K562 (cell line): ENCODE results near the gene ITGB1BP2. TPM values are rescaled to one million over a fixed set of nuclear protein-coding genes. Genes with fewer than 3 reads are reported as not detected.

ENCODE experiments used
- ATAC-seq: fragments of 200-7000 bp; cut with Tn5 transposase; 3 replicates; pipeline ENCODE4 v1.9.1; 2020; ENCODE audit warnings: moderate library complexity
- BruUV-seq: library from RNA; stranded (reverse); fragments of 400-500 nt; replicated peaks from 2 replicates; lab custom pipeline; 2021; lab: Mats Ljungman, UMichigan
- CTCF ChIA-PET: fragments of 300-600 bp; formaldehyde crosslinking; extraction: SDS; loops from one replicate; lab custom pipeline; 2021; ENCODE audit warnings: low intra/inter-chr PET ratio; lab: Yijun Ruan, JAX
- POLR2A ChIA-PET: fragments of 300-600, 350-650 bp; sonication (Branson Sonifier 250); formaldehyde crosslinking; extraction: SDS; loops from one replicate; lab custom pipeline; 2021; ENCODE audit warnings: antibody characterized with exemption, inconsistent platforms; lab: Yijun Ruan, JAX
- DNase-seq, 4 experiments: peaks; one replicate each; pipeline versions ENCODE4 v3.0.0 to v3.0.0-alpha.2; 2011 to 2018; ENCODE audit warnings: low spot score in 3 of 4, mixed read lengths in 3 of 4; ENCODE audit errors: extremely low read depth in 1 of 4
- FAIRE-seq: peaks from 2 replicates; lab custom pipeline; 2011; peaks lifted over from hg19 to GRCh38; lab: Jason Lieb, UNC
- H2AFZ ChIP-seq: 2 replicates; pipeline ENCODE4 v1.6.0; 2011; ENCODE audit warnings: low read depth, low read length, control low read depth, inconsistent platforms
- H3K27ac ChIP-seq: fragments of 200-600 bp; 3 replicates; pipeline ENCODE4 v1.8.0; 2011; ENCODE audit warnings: low read depth, mild to moderate bottlenecking, control low read depth, inconsistent platforms, low read length, moderate library complexity, mixed read lengths; ENCODE audit errors: extremely low read depth
- H3K27me3 ChIP-seq, 2 experiments: fragments of 300-600 bp in 1 of 2; 2 replicates in 1 of 2; 3 replicates in 1 of 2; pipeline versions ENCODE4 v1.6.0 to v1.8.0; 2011; ENCODE audit warnings: inconsistent platforms in 2 of 2, low read length in 2 of 2, mild to moderate bottlenecking in 1 of 2, mixed read lengths in 1 of 2, moderate library complexity in 1 of 2; ENCODE audit not compliant: control insufficient read depth in 2 of 2, insufficient read depth in 2 of 2
- H3K36me3 ChIP-seq: fragments of 300-600 bp; 3 replicates; pipeline ENCODE4 v1.8.0; 2011; ENCODE audit warnings: mild to moderate bottlenecking, low read length, inconsistent platforms; ENCODE audit not compliant: control insufficient read depth, insufficient read depth
- H3K4me1 ChIP-seq, 2 experiments: fragments of 200-600 bp in 1 of 2; replicated peaks in 1 of 2; 2 replicates in 1 of 2; 3 replicates in 1 of 2; pipeline versions ENCODE4 v1.5.1 to v1.8.0; 2011; ENCODE audit warnings: inconsistent platforms in 2 of 2, low read length in 2 of 2, mild to moderate bottlenecking in 1 of 2, mixed read lengths in 1 of 2, moderate library complexity in 1 of 2; ENCODE audit not compliant: control insufficient read depth in 2 of 2, insufficient read depth in 2 of 2
- H3K4me2 ChIP-seq: 2 replicates; pipeline ENCODE4 v1.6.1; 2011; ENCODE audit warnings: low read length, control low read depth, inconsistent platforms, mixed read lengths; ENCODE audit not compliant: insufficient read depth
- H3K4me3 ChIP-seq: fragments of 200-600 bp; sonication (generic), shearing (Covaris generic); 2 replicates; pipeline ENCODE4 v1.5.1; 2016; ENCODE audit warnings: control low read depth, inconsistent platforms
- H3K79me2 ChIP-seq: fragments of 200-600 bp; 3 replicates; pipeline ENCODE4 v1.8.0; 2011; ENCODE audit warnings: low read length, inconsistent platforms; ENCODE audit not compliant: control insufficient read depth, insufficient read depth
- H3K9ac ChIP-seq, 2 experiments: 2 replicates each; pipeline versions ENCODE4 v1.6.0 to v1.6.1; 2011; ENCODE audit warnings: low read depth in 2 of 2, low read length in 2 of 2, control low read depth in 1 of 2, inconsistent platforms in 1 of 2, mild to moderate bottlenecking in 1 of 2, mixed read lengths in 1 of 2; ENCODE audit not compliant: insufficient read depth in 1 of 2
- H3K9me1 ChIP-seq: one replicate; pipeline ENCODE4 v1.6.0; 2011; ENCODE audit warnings: inconsistent platforms, mild to moderate bottlenecking, low read length, moderate library complexity; ENCODE audit not compliant: control insufficient read depth, insufficient read depth
- H3K9me3 ChIP-seq: replicated peaks from 2 replicates; pipeline ENCODE4 v1.5.1; 2011; ENCODE audit warnings: low read depth, low read length, inconsistent platforms; ENCODE audit not compliant: control insufficient read depth, insufficient read depth
- H4K20me1 ChIP-seq: replicated peaks from 2 replicates; pipeline ENCODE4 v1.6.1; 2011; ENCODE audit warnings: low read length, inconsistent platforms, mixed read lengths; ENCODE audit not compliant: control insufficient read depth, insufficient read depth
- EGR1 ChIP-seq: fragments of 450-650 bp; conservative IDR thresholded peaks from 2 replicates; pipeline ENCODE4 v1.6.1; 2017; ENCODE audit warnings: mild to moderate bottlenecking
- HDAC1 ChIP-seq, 2 experiments: fragments of 450-650 bp; IDR thresholded peaks; 2 replicates each; pipeline ENCODE4 v1.6.1; 2016 to 2017; ENCODE audit warnings: inconsistent platforms in 1 of 2, mild to moderate bottlenecking in 1 of 2, moderate library complexity in 1 of 2
- KDM1A ChIP-seq, 2 experiments: fragments of 450-650 bp; IDR thresholded peaks; 2 replicates each; pipeline ENCODE4 v1.6.1; 2016; ENCODE audit warnings: mild to moderate bottlenecking in 2 of 2
- OTX1 ChIP-seq: fragments of 450-650 bp; formaldehyde crosslinking; IDR thresholded peaks from 2 replicates; pipeline ENCODE4 v1.4.0; 2022; ENCODE audit warnings: mild to moderate bottlenecking
- PHF8 ChIP-seq: fragments of 200-600 bp; sonication (generic); IDR thresholded peaks from 2 replicates; pipeline ENCODE4 v1.6.1; 2012; ENCODE audit warnings: mixed run types, mild to moderate bottlenecking, inconsistent platforms, low read length, moderate library complexity, borderline replicate concordance
- SETDB1 ChIP-seq: IDR thresholded peaks from one replicate; pipeline ENCODE4 v1.6.1; 2012; ENCODE audit warnings: low read length, control low read depth, inconsistent platforms
- SP1 ChIP-seq: sonication (generic); formaldehyde crosslinking; IDR thresholded peaks from 2 replicates; pipeline ENCODE4 v1.8.1; 2022; ENCODE audit warnings: mild to moderate bottlenecking, missing genetic modification reagents
- TFAM ChIP-seq: fragments of 250-450 bp; sonication (Bioruptor Pico); conservative IDR thresholded peaks from 2 replicates; pipeline ENCODE4 v1.5.0; 2021; ENCODE audit warnings: mild to moderate bottlenecking, moderate library complexity
- XRCC4 ChIP-seq: IDR thresholded peaks from one replicate; pipeline ENCODE4 v1.6.1; 2011; ENCODE audit not compliant: insufficient read depth, insufficient read length; ENCODE audit errors: extremely low read depth
- ZFPM2 ChIP-seq: fragments of 250-450 bp; sonication (Bioruptor Pico); IDR thresholded peaks from 2 replicates; pipeline ENCODE4 v1.5.1; 2022; ENCODE audit warnings: mild to moderate bottlenecking
- WGBS: fragments of 100-300 bp; shearing (Covaris generic); methylation state at CpG from one replicate; pipeline ENCODE4 v1.1.6; 2016; ENCODE audit warnings: low coverage, mixed read lengths; ENCODE audit not compliant: insufficient coverage; ENCODE audit errors: missing lambda C conversion rate; 5-methylcytosine and 5-hydroxymethylcytosine counted together
- in situ Hi-C: fragments of 300-500 bp; cut with MboI; formaldehyde crosslinking; loops from 4 replicates; pipeline ENCODE4 v1.15.0; 2018; ENCODE audit warnings: inconsistent platforms, mixed read lengths
- intact Hi-C: fragments of 100-400 bp; cut with micrococcal nuclease; formaldehyde crosslinking; loops from 2 replicates; pipeline ENCODE4 v1.14.2; 2022
- polyA plus RNA-seq, 8 experiments: library from polyadenylated mRNA; depleted of rRNA in 4 of 8; stranded (reverse) in 5 of 8; unstranded in 3 of 8; fragments of >200 nt; fragmentation: Nextera tagmentation in 2 of 8; fragmentation: Illumina TruSeq in 1 of 8; extraction: Ambion mirVana in 2 of 8; extraction: Trizol in 1 of 8; gene quantifications; 2 replicates each; pipeline versions ENCODE4 v1.2.1 to v1.2.3, GENCODE V29; 2011 to 2014; ENCODE audit warnings: inconsistent platforms in 1 of 8, missing spikeins in 1 of 8
- total RNA-seq, 7 experiments: library from RNA; depleted of rRNA in 6 of 7; stranded (reverse); fragments of >200 nt in 6 of 7; fragmentation: Illumina TruSeq in 2 of 7; extraction: Trizol in 2 of 7; gene quantifications; 2 replicates each; pipeline versions ENCODE4 v1.2.1 to v1.2.3, GENCODE V29; 2011 to 2021; ENCODE audit warnings: low replicate concordance in 1 of 7

ITGB1BP2 gene
- total and polyA plus RNA-seq, 9 of the 15 experiments (the other 6 are each of a cell fraction or from before 2014, with no cell fraction given): 1.6 to 4.0 (median 1.9) TPM

- Histone ChIP-seq H3K9ac (peak overlapping the region; percentile 92 to 99), H3K27ac (peak overlapping the region; percentile 98), H3K4me1 (peaks cover 3 to 7% of the 10 kb centered on the region in 2 experiments; a peak in 4 of 5 replicates), H3K9me1 (no peaks in the 10 kb centered on the region), H3K4me3 (peak overlapping the region; percentile 80), H2AFZ (peak overlapping the region; percentile 98), H3K36me3 (peaks cover 26% of the 10 kb centered on the region), H3K27me3 (no peaks in the 10 kb centered on the region), H3K79me2 (peaks cover 44% of the 10 kb centered on the region), H3K4me2 (peak overlapping the region; percentile 85), H3K9me3 (no peaks in the 10 kb centered on the region; the same call in 1 of the 2 replicates), H4K20me1 (peaks cover 19% of the 10 kb centered on the region; the same call in 1 of the 2 replicates)
- BruUV-seq: no TSS peak
- WGBS: 26% methylated on average over 11 of the region's 16 CpGs
- ATAC-seq: peak; percentile 64
- in situ Hi-C loops: no loop called here
- POLR2A ChIA-PET: interaction anchor here (0.7 to 1.7 kb wide), 9 partner anchors 10 to 164 kb away, joined by 3 to 12 read pairs (median 5); partner anchors contain the start of genes GJB1, MED12 and TAF1
- peak in 1 of 4 experiments; percentile 37 for DNase-seq
- intact Hi-C loops: loop anchor here (1.0 to 5.0 kb wide), 3 partner anchors 28 to 85 kb away; partner anchors contain the start of genes TAF1 and ZMYM3
- CTCF ChIA-PET: no interaction called here
- no peak for FAIRE-seq
- TF ChIP-seq ZFPM2 (no peak), EGR1 (peak; percentile 94), OTX1 (CRISPR knock-in tag) (peak; percentile 79), XRCC4 (no peak), SP1 (CRISPR knock-in tag) (no peak), SETDB1 (no peak), PHF8 (no peak), HDAC1 (IDR thresholded peaks at IDR 0.05) (peak in 1 of 2 experiments; percentile 6; a peak in 1 of 4 replicates), KDM1A (IDR thresholded peaks at IDR 0.05) (peak in 1 of 2 experiments; percentile 70; a peak in 2 of 4 replicates), TFAM (CRISPR knock-in tag) (no peak)
These were observed 18.8 kb upstream of the ITGB1BP2 start for GRCh38 chrX:71282514-71283402.
